GM21737 (cell line): ENCODE data around the gene UGT1A10.
"Not testable (repeated sequence)": the region's sequence is repeated elsewhere in the genome, so short reads cannot be mapped to it uniquely, and the experiment has no call there.

Source experiments
- ATAC-seq: cut with Tn5 transposase; IDR thresholded peaks from one replicate; pipeline ENCODE4 v1.9.1; 2021; ENCODE audit warnings: mild to moderate bottlenecking, moderate library complexity; ENCODE audit not compliant: unreplicated experiment

The UGT1A10 gene

GRCh38 chr2:233655043-233655442 is 18.8 kb downstream of the UGT1A10 start:
- no peak for ATAC-seq

GRCh38 chr2:233655943-233656342 is 19.7 kb downstream of the UGT1A10 start:
- ATAC-seq, result not testable (repeated sequence)

DNA sequence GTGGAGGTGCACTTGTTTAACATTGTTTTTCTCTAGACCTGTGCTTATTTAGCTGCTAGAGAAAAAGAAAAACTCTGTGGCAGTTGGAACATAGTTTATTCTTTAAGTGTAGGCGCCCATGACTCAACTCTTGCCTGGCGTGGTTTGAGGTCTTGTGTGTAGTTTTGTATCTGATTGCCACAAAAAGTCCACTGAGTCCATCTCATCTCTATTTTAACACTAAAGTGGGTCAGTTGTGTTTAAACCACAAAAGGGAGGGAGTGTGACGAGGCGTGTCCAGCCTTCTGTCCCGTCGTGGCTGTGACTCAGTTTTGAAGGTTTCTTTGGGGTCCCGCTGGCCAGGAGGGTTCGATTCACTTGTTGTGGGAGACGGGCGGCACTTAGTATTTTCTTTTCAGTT is 20.2 kb downstream of the UGT1A10 start:
- no peak for ATAC-seq

DNA sequence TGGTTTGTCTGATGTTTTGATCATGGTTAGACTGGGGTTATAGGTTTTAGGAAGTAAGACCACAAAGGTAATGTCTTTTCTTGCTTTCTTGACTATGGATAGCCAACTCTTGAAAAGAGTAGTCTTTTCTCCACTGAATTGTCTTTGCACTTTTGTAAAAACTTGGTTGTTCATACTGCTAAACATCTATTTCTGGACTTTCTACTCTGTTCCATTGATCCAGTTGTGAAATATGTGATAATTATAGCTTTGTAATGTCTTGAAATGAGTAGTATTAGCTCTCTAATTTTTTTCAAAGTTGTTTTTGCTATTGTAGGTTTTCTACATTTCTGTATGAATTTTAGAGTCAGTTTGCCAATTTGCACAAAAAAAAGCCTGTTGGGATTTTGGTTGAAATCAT is 22.4 kb downstream of the UGT1A10 start:
- ATAC-seq, result no peak

GRCh38 chr2:233663911-233664310 is 27.7 kb downstream of the UGT1A10 start:
- ATAC-seq, result no peak

GRCh38 chr2:233668605-233669260 is 32.5 kb downstream of the UGT1A10 start:
- ATAC-seq, result no peak

DNA sequence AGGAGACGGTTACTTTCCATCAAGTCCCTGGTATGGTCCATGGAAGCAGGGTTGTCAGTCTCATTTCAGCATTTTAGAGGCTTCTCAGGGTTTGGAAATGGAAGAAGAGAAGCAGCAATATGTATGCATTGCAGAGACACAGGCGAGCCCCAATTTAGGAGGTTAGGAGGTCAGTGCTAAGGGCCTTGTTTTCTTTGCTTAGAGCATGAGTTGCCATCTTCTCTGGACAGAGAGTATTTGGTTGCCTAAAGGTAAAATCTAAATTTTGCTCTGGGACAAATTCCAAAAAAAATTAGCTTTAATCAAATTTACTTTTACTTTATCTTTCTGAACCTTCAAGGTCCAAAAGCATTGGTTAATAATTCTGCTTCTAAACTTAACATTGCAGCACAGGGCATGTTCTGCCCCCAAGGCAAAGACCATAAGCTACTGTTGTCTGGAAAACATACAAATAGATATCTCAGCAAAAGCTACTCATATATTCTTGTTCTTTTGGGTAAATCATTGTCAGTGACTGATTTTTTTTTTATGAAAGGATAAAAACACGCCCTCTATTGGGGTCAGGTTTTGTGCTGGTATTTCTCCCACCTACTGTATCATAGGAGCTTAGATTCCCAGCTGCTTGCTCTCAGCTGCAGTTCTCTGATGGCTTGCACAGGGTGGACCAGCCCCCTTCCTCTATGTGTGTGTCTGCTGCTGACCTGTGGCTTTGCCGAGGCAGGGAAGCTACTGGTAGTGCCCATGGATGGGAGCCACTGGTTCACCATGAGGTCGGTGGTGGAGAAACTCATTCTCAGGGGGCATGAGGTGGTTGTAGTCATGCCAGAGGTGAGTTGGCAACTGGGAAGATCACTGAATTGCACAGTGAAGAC is 35.3 kb downstream of the UGT1A10 start, which contains the start of gene UGT1A9:
Gene UGT1A9 (plus strand): TSS at position 609 of the 872 bp plus-strand sequence. CDS start 37 bp downstream, at position 646.
- no peak for ATAC-seq

GRCh38 chr2:233672886-233673285 is 36.6 kb downstream of the UGT1A10 start:
- ATAC-seq, result no peak

DNA sequence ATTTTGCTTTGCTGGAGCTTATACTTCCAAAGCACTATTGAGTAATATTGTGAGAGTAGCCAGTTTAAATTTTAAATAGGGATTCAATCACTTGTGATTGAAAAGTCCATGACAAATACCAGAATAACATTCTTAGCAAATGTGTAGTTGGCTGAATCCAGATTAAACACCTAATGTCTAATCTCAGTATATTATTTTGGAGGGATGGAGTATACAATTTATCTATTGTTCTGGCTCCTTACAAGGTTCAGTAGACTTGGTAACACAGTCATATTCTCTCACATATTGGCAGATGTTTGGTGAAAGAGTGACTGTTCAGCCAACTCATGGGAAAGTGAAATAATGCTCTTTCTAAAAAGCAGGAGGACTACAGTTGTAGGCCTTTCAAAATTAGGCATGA is 37.6 kb downstream of the UGT1A10 start:
- ATAC-seq, result no peak

GRCh38 chr2:233674314-233674713 is 38.1 kb downstream of the UGT1A10 start:
- ATAC-seq, result no peak

GRCh38 chr2:233674995-233675394 is 38.7 kb downstream of the UGT1A10 start:
- ATAC-seq, result no peak

DNA sequence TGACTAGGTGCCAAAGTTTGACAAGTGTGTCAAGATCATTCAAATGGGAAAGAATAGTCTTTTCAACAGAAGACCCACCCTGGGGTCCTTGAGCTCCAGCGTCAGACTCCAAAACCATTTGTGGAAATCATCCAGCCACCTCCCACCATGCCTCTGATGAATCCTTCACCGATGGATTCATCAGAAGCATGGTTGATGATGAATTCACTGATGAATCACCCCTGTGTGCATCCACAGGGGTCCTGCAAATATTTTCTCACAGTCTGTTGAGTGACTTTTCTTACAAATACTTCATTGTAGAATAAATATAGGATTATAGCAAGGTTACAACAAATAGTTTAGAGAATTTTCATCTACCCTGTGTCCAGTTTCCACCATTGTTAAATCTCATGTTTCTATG is 39.8 kb downstream of the UGT1A10 start:
- ATAC-seq, result no peak

- ATAC-seq, result no peak
These were observed 42.9 kb downstream of the UGT1A10 start for GRCh38 chr2:233679196-233679595.

GRCh38 chr2:233680361-233681045 is 44.3 kb downstream of the UGT1A10 start:
- ATAC-seq, result no peak

DNA sequence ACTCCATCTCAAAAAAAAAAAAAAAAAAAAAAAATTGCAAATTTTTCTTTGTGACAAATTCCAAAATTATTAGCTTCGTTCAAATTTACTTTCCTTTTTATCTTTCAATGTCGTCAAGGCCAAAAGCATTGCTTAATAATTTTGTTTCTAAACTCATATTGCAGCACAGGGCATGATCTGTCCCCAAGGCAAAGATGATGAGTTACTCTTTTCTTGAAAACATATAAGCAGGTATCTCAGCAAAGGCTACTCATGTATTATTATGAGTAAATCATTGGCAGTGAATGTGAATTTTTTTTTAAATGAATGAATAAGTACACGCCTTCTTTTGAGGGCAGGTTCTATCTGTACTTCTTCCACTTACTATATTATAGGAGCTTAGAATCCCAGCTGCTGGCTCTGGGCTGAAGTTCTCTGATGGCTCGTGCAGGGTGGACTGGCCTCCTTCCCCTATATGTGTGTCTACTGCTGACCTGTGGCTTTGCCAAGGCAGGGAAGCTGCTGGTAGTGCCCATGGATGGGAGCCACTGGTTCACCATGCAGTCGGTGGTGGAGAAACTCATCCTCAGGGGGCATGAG is 45.4 kb downstream of the UGT1A10 start, which contains the start of gene UGT1A7:
Gene UGT1A7 (plus strand): TSS at position 381 of the 579 bp plus-strand sequence. CDS start 37 bp downstream, at position 418.
- no peak for ATAC-seq

DNA sequence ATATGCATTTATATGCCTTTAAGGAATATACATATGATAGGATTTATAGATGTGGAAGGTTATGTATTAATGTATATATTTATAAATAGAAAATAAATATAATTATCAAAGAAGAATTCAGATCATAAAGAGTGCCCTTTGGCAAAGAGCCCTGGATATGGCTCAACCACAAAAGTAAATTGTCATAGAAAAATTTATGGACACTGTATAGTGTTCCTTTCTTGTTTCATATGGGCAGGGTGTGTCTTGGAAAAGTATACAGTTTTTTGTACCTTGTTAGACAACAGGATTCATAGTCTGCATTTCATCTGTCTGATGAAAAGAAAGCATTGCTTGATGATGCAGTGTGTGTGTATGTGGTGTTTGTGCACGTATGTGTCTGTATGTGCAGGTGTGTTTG is 48.4 kb downstream of the UGT1A10 start:
- no peak for ATAC-seq

GRCh38 chr2:233686928-233687327 is 50.7 kb downstream of the UGT1A10 start:
- no peak for ATAC-seq

- ATAC-seq, result no peak
These were observed 52.1 kb downstream of the UGT1A10 start for GRCh38 chr2:233688341-233688740.

GRCh38 chr2:233689031-233689430 is 52.8 kb downstream of the UGT1A10 start:
- no peak for ATAC-seq

- no peak for ATAC-seq
These were observed 53.3 kb downstream of the UGT1A10 start for GRCh38 chr2:233689501-233689900.

- ATAC-seq, result no peak
These were observed 54.2 kb downstream of the UGT1A10 start for GRCh38 chr2:233690444-233690843.
